Thymus (tissue), 11 donors: ENCODE measurements around the gene GATA2. TPM values are rescaled to one million over a fixed set of nuclear protein-coding genes. Genes with fewer than 3 reads are reported as not detected.

Experiments used
- DNase-seq, 9 donors: peaks; one replicate each; pipeline ENCODE4 v3.0.0-alpha.2; 2013; ENCODE audit warnings: low spot score in 9 of 9, low read depth in 6 of 9, missing footprints in 1 of 9
- H3K27ac ChIP-seq, 2 donors: one replicate each; pipeline ENCODE4 v1.5.1; 2013; ENCODE audit warnings: control low read depth in 1 of 2, low read depth in 1 of 2, low read length in 1 of 2, mild to moderate bottlenecking in 1 of 2, moderate library complexity in 1 of 2
- H3K27me3 ChIP-seq, 2 donors: one replicate each; pipeline ENCODE4 v1.5.1; 2013; ENCODE audit warnings: low read length in 1 of 2; ENCODE audit not compliant: control insufficient read depth in 2 of 2, insufficient read depth in 1 of 2
- H3K36me3 ChIP-seq, 2 donors: one replicate each; pipeline ENCODE4 v1.5.1; 2013; ENCODE audit warnings: low read length in 1 of 2, mild to moderate bottlenecking in 1 of 2, moderate library complexity in 1 of 2; ENCODE audit not compliant: control insufficient read depth in 2 of 2, insufficient read depth in 2 of 2
- H3K4me1 ChIP-seq, 2 donors: one replicate each; pipeline ENCODE4 v1.5.1; 2013; ENCODE audit warnings: low read length in 2 of 2; ENCODE audit not compliant: control insufficient read depth in 2 of 2, insufficient read depth in 2 of 2
- H3K4me3 ChIP-seq, 2 donors: one replicate each; pipeline ENCODE4 v1.5.1; 2013; ENCODE audit warnings: low read length in 2 of 2, control low read depth in 1 of 2, mild to moderate bottlenecking in 1 of 2
- H3K9me3 ChIP-seq, 2 donors: one replicate each; pipeline ENCODE4 v1.5.1; 2013; ENCODE audit warnings: low read length in 1 of 2, mild to moderate bottlenecking in 1 of 2; ENCODE audit not compliant: control insufficient read depth in 2 of 2, insufficient read depth in 1 of 2
- WGBS: extraction: QIAGEN DNeasy Blood & Tissue Kit; methylation state at CpG from one replicate; pipeline ENCODE4 v1.1.7; 2013; 5-methylcytosine and 5-hydroxymethylcytosine counted together
- polyA plus RNA-seq: library from polyadenylated mRNA; stranded (reverse); fragments of 200-250 nt; gene quantifications from one replicate; pipeline ENCODE4 v1.2.3, GENCODE V29; 2013
- total RNA-seq: library from RNA; stranded (reverse); fragments of 120-200 nt; gene quantifications from one replicate; pipeline ENCODE4 v1.2.4, GENCODE V29; 2013
- donor health status: healthy.

GATA2 gene
- total and polyA plus RNA-seq, 2 donors, result 0.57 to 5.1 TPM

- Histone ChIP-seq H3K27ac (no peak overlapping the region), H3K4me1 (no peaks in the 10 kb centered on the region), H3K36me3 (no peaks in the 10 kb centered on the region), H3K4me3 (no peak overlapping the region), H3K9me3 (peaks cover 0 to 3% of the 10 kb centered on the region in 2 donors), H3K27me3 (peaks cover 10 to 65% of the 10 kb centered on the region in 2 donors)
- WGBS, result 86% methylated on average over 6 of the region's 6 CpGs
- no peak for DNase-seq
These were observed 54.4 kb downstream of the GATA2 start for GRCh38 chr3:128438488-128439072.

GRCh38 chr3:128436214-128436613 is 56.8 kb downstream of the GATA2 start:
- 97% methylated on average over 3 of the region's 3 CpGs for WGBS
- H3K4me1 ChIP-seq, result peaks cover 0 to 5% of the 10 kb centered on the region in 2 donors
- no peak for DNase-seq
- peaks cover 0 to 7% of the 10 kb centered on the region in 2 donors for H3K9me3 ChIP-seq
- H3K27me3 ChIP-seq, result peaks cover 34 to 76% of the 10 kb centered on the region in 2 donors
- H3K4me3 ChIP-seq, result no peak overlapping the region
- no peaks in the 10 kb centered on the region for H3K36me3 ChIP-seq
- no peak overlapping the region for H3K27ac ChIP-seq

- peaks cover 0 to 7% of the 10 kb centered on the region in 2 donors for H3K9me3 ChIP-seq
- DNase-seq, result no peak
- no peaks in the 10 kb centered on the region for H3K36me3 ChIP-seq
- H3K4me3 ChIP-seq, result no peak overlapping the region
- 94% methylated on average over 5 of the region's 5 CpGs for WGBS
- H3K27me3 ChIP-seq, result peaks cover 39 to 79% of the 10 kb centered on the region in 2 donors
- H3K4me1 ChIP-seq, result peaks cover 0 to 5% of the 10 kb centered on the region in 2 donors
- H3K27ac ChIP-seq, result no peak overlapping the region
These were observed 57.4 kb downstream of the GATA2 start for GRCh38 chr3:128435561-128435960.

- H3K36me3 ChIP-seq, result no peaks in the 10 kb centered on the region
- no peak overlapping the region for H3K27ac ChIP-seq
- 94% methylated on average over 6 of the region's 6 CpGs for WGBS
- peaks cover 39 to 79% of the 10 kb centered on the region in 2 donors for H3K27me3 ChIP-seq
- peaks cover 0 to 5% of the 10 kb centered on the region in 2 donors for H3K4me1 ChIP-seq
- no peak for DNase-seq
- peaks cover 0 to 7% of the 10 kb centered on the region in 2 donors for H3K9me3 ChIP-seq
- no peak overlapping the region for H3K4me3 ChIP-seq
These were observed 57.9 kb downstream of the GATA2 start for GRCh38 chr3:128435058-128435457.

GRCh38 chr3:128434524-128434923 is 58.5 kb downstream of the GATA2 start:
- no peak for DNase-seq
- 95% methylated on average over 2 of the region's 2 CpGs for WGBS
- no peaks in the 10 kb centered on the region for H3K36me3 ChIP-seq
- H3K4me3 ChIP-seq, result no peak overlapping the region
- H3K27me3 ChIP-seq, result peaks cover 39 to 84% of the 10 kb centered on the region in 2 donors
- peaks cover 0 to 7% of the 10 kb centered on the region in 2 donors for H3K9me3 ChIP-seq
- H3K4me1 ChIP-seq, result peaks cover 0 to 5% of the 10 kb centered on the region in 2 donors
- H3K27ac ChIP-seq, result no peak overlapping the region

- H3K4me3 ChIP-seq, result no peak overlapping the region
- DNase-seq, result no peak
- H3K4me1 ChIP-seq, result peaks cover 0 to 5% of the 10 kb centered on the region in 2 donors
- WGBS, result 73% methylated on average over 2 of the region's 2 CpGs
- peaks cover 39 to 79% of the 10 kb centered on the region in 2 donors for H3K27me3 ChIP-seq
- H3K27ac ChIP-seq, result no peak overlapping the region
- H3K9me3 ChIP-seq, result peaks cover 0 to 7% of the 10 kb centered on the region in 2 donors
- no peaks in the 10 kb centered on the region for H3K36me3 ChIP-seq
These were observed 59.2 kb downstream of the GATA2 start for GRCh38 chr3:128433837-128434165.

- no peak for DNase-seq
- Histone ChIP-seq H3K4me3 (peak overlapping the region in 1 of 2 donors; percentile 30), H3K36me3 (no peaks in the 10 kb centered on the region), H3K27ac (no peak overlapping the region), H3K27me3 (peaks cover 39 to 80% of the 10 kb centered on the region in 2 donors), H3K9me3 (peaks cover 0 to 7% of the 10 kb centered on the region in 2 donors), H3K4me1 (peaks cover 0 to 5% of the 10 kb centered on the region in 2 donors)
- 17% methylated on average over 53 of the region's 53 CpGs for WGBS
These were observed 59.8 kb downstream of the GATA2 start for GRCh38 chr3:128432971-128433836.

GRCh38 chr3:128432301-128432970 is 60.6 kb downstream of the GATA2 start:
- peak overlapping the region in 1 of 2 donors; percentile 30 for H3K4me3 ChIP-seq
- 15% methylated on average over 43 of the region's 43 CpGs for WGBS
- H3K27ac ChIP-seq, result no peak overlapping the region
- DNase-seq, result no peak
- no peaks in the 10 kb centered on the region for H3K36me3 ChIP-seq
- H3K4me1 ChIP-seq, result peaks cover 0 to 5% of the 10 kb centered on the region in 2 donors
- peaks cover 0 to 7% of the 10 kb centered on the region in 2 donors for H3K9me3 ChIP-seq
- H3K27me3 ChIP-seq, result peaks cover 42 to 85% of the 10 kb centered on the region in 2 donors
